Stomach (tissue), 9 donors: ENCODE data around the gene C3orf22. TPM values are rescaled to one million over a fixed set of nuclear protein-coding genes. Genes with fewer than 3 reads are reported as not detected.

Experiments
- DNase-seq, 2 donors: peaks; one replicate each; pipeline versions ENCODE4 v3.0.0 to v3.0.0-alpha.2; 2013 to 2019
- H3K27ac ChIP-seq, 5 donors: fragments of 200-600 bp in 4 of 5; sonication (generic) in 4 of 5; one replicate each; pipeline ENCODE4 v1.5.1; 2013 to 2019; ENCODE audit warnings: mild to moderate bottlenecking in 1 of 5, moderate library complexity in 1 of 5
- H3K27me3 ChIP-seq, 3 donors: fragments of 200-600 bp; sonication (generic); one replicate each; pipeline ENCODE4 v1.5.1; 2017 to 2019; ENCODE audit warnings: mixed run types in 1 of 3
- H3K36me3 ChIP-seq, 4 donors: fragments of 200-600 bp; sonication (generic); 1 replicate in 3 of 4; 2 replicates in 1 of 4; pipeline ENCODE4 v1.5.1; 2016 to 2019
- H3K4me1 ChIP-seq, 4 donors: fragments of 200-600 bp; sonication (generic); one replicate each; pipeline ENCODE4 v1.5.1; 2016 to 2019
- H3K4me3 ChIP-seq, 4 donors: fragments of 200-600 bp; sonication (generic) in 3 of 4; one replicate each; pipeline ENCODE4 v1.5.1; 2016 to 2019; ENCODE audit warnings: mild to moderate bottlenecking in 1 of 4
- H3K9me3 ChIP-seq, 4 donors: fragments of 200-600 bp; sonication (generic); one replicate each; pipeline ENCODE4 v1.5.1; 2016 to 2019
- CTCF ChIP-seq, 7 experiments: fragments of 450-650 bp in 4 of 7; fragments of 200-600 bp in 3 of 7; sonication (generic) in 3 of 7; IDR thresholded peaks; one replicate each; pipeline ENCODE4 v1.5.1; 2016 to 2019; ENCODE audit warnings: antibody characterized with exemption in 7 of 7, control low read depth in 2 of 7, mild to moderate bottlenecking in 1 of 7
- EP300 ChIP-seq: sonication (generic); formaldehyde crosslinking; IDR thresholded peaks from one replicate; pipeline ENCODE4 v1.6.1; 2017; ENCODE audit warnings: antibody characterized with exemption
- POLR2A ChIP-seq, 4 donors: fragments of 450-650 bp; IDR thresholded peaks; one replicate each; pipeline ENCODE4 v1.6.1; 2016; ENCODE audit warnings: antibody characterized with exemption in 4 of 4, control low read depth in 2 of 4, mild to moderate bottlenecking in 1 of 4, moderate library complexity in 1 of 4
- POLR2AphosphoS5 ChIP-seq, 3 donors: sonication (generic); formaldehyde crosslinking; IDR thresholded peaks; one replicate each; pipeline ENCODE4 v1.6.1; 2016; ENCODE audit warnings: antibody characterized with exemption in 3 of 3
- WGBS, 5 donors: extraction: QIAGEN DNeasy Blood & Tissue Kit in 3 of 5; methylation state at CpG; one replicate each; pipeline versions ENCODE4 v1.1.5 to v1.1.7; 2013 to 2018; 5-methylcytosine and 5-hydroxymethylcytosine counted together
- intact Hi-C: fragments of 100-400 bp; cut with DNase I; formaldehyde crosslinking; loops from one replicate; pipeline ENCODE4 v1.15.1; 2023; ENCODE audit warnings: low total_unique reads
- polyA plus RNA-seq, 3 donors: library from polyadenylated mRNA; stranded (reverse); fragments of 200-250 nt; gene quantifications; one replicate each; pipeline ENCODE4 v1.2.3, GENCODE V29; 2013
- total RNA-seq, 5 donors: library from RNA; depleted of rRNA; stranded (reverse); fragments of >200 nt; gene quantifications; one replicate each; pipeline versions ENCODE4 v1.1.0 to v1.2.3, GENCODE V29; 2014 to 2016
- donor health status: healthy with polysubstance abuse.
- donor health status: Bipolar disorder and iron deficiency.
- donor health status: healthy.

The C3orf22 gene
- total and polyA plus RNA-seq, 8 donors: not detected

DNA sequence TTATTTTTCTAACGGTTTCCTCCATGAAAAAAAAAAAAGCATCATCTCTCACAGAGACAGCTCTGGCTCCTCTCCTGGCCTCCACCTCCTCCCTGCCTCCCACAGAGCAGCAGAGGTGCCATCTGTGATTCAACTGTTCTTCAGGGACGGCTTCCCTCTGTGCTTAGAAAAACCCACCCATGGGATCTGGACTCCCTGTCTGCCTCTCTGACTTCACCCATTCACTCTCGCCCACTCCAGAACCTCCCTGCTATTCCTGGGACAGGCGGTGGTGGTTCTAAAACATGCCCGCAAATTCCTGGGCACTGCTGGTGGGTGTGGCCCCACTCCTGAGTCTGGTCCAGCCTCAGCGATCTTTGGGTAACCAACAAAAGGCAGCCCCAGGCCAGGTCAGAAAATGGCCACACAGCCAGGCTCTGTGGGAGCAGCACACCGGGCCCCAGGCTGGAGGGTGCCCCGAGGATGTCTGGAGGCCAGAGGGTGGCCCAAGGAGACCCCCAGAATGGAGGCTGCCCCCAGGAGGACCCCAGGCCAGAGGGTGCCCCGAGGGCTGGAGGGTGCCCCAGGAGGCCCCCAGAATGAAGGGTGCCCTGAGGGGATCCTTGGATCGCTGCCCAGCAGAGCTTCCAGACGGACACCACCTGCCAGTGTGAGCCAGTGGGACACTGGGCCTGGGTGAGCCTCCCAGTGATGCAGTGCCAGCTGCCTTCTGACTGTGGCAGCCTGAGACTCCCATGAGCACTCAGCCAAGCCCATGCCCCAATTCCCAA lies 37.4 kb downstream of the C3orf22 start:
- H3K4me3 ChIP-seq: no peak overlapping the region
- peaks cover 14 to 24% (median 22%) of the 10 kb centered on the region in 4 donors for H3K4me1 ChIP-seq
- no peaks in the 10 kb centered on the region for H3K36me3 ChIP-seq
- H3K9me3 ChIP-seq: no peaks in the 10 kb centered on the region
- 72 to 79% (median 75%) methylated on average over 7 to 11 of the region's 11 CpGs for WGBS, 5 donors
- no peak for DNase-seq
- H3K27me3 ChIP-seq: peaks cover 0 to 51% (median 20%) of the 10 kb centered on the region in 3 donors
- intact Hi-C loops: no loop called here
- H3K27ac ChIP-seq: no peak overlapping the region
- TF ChIP-seq POLR2A (IDR thresholded peaks at IDR 0.05): no peak
- TF ChIP-seq EP300: no peak
- TF ChIP-seq CTCF (IDR thresholded peaks at IDR 0.05): no peak
- TF ChIP-seq POLR2AphosphoS5 (IDR thresholded peaks at IDR 0.05): no peak

DNA sequence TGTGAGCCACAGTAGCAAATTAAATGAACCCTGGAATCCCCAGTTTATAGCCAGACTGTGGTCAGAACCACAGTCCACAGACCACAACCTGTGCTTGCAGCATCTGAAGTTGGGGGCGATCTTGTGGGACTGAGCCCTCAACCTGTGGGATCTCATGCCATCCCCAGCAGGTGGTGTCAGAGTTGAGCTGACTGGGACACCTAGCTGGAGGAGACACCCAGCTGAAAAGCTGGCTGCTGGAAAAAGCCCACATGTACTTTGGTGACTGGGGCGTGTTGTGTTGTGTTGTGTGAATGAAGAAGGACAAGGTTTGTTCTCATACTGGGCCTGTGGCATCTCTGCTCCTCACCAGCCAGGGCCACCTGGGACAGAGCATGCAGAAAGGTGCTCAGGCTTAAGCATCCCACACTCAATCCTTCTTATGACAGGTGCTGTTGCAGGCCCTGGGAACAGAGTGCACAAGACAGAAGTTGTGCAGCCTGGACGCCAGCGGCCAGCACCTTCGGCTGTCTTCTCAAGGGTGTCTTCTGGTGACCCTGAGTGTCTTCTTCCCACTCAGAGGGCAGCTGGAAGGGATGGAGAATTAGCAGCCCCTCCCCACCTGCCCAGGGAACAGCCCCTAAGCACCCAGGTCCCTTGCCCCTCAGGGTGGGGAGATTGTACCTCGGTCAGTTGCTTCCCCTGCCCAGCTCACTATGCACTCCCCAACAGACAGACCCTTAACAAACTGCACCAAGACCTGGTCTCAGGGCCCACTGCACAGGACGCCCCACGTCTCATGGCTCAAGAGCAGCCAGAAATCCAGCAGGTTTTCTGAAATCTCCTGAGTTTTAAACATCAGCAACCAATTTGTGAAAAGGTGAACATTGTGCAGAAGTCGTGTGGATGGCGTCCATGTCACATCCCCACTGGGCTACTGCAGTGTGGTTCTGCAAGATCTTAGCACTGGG lies 39.0 kb downstream of the C3orf22 start:
- TF ChIP-seq CTCF (IDR thresholded peaks at IDR 0.05) (no peak), EP300 (no peak), POLR2AphosphoS5 (IDR thresholded peaks at IDR 0.05) (no peak), POLR2A (IDR thresholded peaks at IDR 0.05) (no peak)
- 75 to 89% (median 81%) methylated on average over 8 to 10 of the region's 10 CpGs for WGBS, 5 donors
- Histone ChIP-seq H3K4me3 (no peak overlapping the region), H3K9me3 (no peaks in the 10 kb centered on the region), H3K4me1 (peaks cover 12 to 19% (median 18%) of the 10 kb centered on the region in 4 donors), H3K27me3 (peaks cover 0 to 35% (median 13%) of the 10 kb centered on the region in 3 donors), H3K27ac (no peak overlapping the region), H3K36me3 (no peaks in the 10 kb centered on the region)
- intact Hi-C loops: no loop called here
- DNase-seq: no peak

DNA sequence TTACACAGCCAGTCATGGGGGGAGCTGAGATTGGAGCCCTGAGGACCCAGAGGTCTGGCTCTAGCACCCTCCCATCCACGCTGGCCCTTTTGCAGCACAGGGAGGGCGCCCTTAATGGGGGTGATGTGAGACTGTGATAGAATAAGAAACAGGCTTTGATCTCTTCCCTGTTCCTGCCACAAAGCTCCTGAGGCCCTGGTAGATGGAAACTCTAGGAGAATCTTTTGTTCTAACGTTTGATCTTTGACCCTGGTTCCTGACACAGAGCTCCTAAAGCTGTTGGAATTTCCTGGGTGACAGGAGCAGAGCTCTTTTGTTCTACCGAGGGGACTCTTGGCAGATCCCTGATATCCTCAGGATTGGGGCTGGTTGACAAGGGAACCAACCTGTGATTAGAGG lies 40.0 kb downstream of the C3orf22 start:
- Histone ChIP-seq H3K36me3 (no peaks in the 10 kb centered on the region), H3K4me3 (no peak overlapping the region), H3K27me3 (peaks cover 0 to 25% (median 2%) of the 10 kb centered on the region in 3 donors), H3K9me3 (no peaks in the 10 kb centered on the region), H3K27ac (no peak overlapping the region), H3K4me1 (peaks cover 2 to 9% (median 8%) of the 10 kb centered on the region in 4 donors)
- intact Hi-C loops: no loop called here
- no peak for TF ChIP-seq EP300
- no peak for TF ChIP-seq POLR2AphosphoS5 (IDR thresholded peaks at IDR 0.05)
- TF ChIP-seq POLR2A (IDR thresholded peaks at IDR 0.05): no peak
- no peak for TF ChIP-seq CTCF (IDR thresholded peaks at IDR 0.05)
- WGBS, 5 donors: 44 to 58% (median 48%) methylated on average over 4 of the region's 4 CpGs
- no peak for DNase-seq

- Histone ChIP-seq H3K36me3 (no peaks in the 10 kb centered on the region), H3K9me3 (no peaks in the 10 kb centered on the region), H3K4me3 (no peak overlapping the region), H3K4me1 (peaks cover 0 to 4% (median 3%) of the 10 kb centered on the region in 4 donors), H3K27me3 (peaks cover 0 to 19% (median 0%) of the 10 kb centered on the region in 3 donors), H3K27ac (no peak overlapping the region)
- no peak for DNase-seq
- 72 to 83% (median 81%) methylated on average over 12 to 15 of the region's 15 CpGs for WGBS, 5 donors
- no peak for TF ChIP-seq CTCF (IDR thresholded peaks at IDR 0.05)
- TF ChIP-seq EP300: no peak
- TF ChIP-seq POLR2A (IDR thresholded peaks at IDR 0.05): no peak
- no peak for TF ChIP-seq POLR2AphosphoS5 (IDR thresholded peaks at IDR 0.05)
- intact Hi-C loops: no loop called here
Measured at GRCh38 chr3:126517986-126518778, 40.5 kb downstream of the C3orf22 start.
